ENCODE data around the gene HTR1D.
"Not testable (repeated sequence)": the region's sequence is repeated elsewhere in the genome, so short reads cannot be mapped to it uniquely, and the experiment has no call there.

HTR1D gene

DNA sequence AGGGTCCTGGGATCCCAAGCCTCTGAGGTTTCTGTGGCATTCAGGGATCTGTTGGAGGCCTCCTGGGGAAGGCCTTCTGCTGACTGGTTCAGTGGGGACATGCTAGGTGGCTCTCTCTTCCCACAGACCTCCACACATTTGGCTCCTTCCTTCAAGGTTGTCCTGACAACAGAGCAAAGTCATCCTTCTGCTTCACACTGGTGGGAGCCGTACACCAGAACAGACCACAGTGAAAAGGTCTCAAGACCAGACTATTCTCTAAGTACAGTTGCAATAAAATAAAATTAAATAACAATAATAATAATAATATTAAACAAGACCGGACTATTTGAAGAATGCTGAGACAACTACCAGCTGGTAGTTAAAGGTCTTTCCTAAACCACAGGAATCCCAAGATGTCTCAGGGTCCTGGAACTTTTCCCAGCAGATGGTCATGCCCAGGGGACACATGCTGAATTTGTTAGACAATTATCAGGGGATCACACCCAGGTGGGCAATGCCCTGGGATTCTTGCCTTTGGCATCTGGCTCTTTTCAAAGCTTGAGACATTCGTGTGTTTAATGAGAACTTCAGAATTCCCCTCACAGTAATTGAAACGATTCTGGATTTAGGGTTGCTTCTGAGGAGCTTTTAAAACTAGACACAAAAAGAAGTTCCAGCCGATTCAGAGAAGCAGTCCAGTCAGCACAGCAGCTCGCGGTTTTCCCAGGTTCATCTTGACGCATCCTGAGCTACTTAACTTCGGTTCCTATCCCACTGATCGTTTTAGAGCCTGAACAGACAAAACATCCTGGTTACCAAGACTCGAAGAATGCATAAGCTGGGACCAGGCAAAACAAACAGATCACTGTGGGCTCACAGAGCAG lies 22.9 kb downstream of the HTR1D start:
- H3K27me3 ChIP-seq (ENCODE audit: insufficient read depth, poor library complexity, severe bottlenecking): peaks cover 6% of the 10 kb centered on the region
- TF ChIP-seq, protein P1, sequence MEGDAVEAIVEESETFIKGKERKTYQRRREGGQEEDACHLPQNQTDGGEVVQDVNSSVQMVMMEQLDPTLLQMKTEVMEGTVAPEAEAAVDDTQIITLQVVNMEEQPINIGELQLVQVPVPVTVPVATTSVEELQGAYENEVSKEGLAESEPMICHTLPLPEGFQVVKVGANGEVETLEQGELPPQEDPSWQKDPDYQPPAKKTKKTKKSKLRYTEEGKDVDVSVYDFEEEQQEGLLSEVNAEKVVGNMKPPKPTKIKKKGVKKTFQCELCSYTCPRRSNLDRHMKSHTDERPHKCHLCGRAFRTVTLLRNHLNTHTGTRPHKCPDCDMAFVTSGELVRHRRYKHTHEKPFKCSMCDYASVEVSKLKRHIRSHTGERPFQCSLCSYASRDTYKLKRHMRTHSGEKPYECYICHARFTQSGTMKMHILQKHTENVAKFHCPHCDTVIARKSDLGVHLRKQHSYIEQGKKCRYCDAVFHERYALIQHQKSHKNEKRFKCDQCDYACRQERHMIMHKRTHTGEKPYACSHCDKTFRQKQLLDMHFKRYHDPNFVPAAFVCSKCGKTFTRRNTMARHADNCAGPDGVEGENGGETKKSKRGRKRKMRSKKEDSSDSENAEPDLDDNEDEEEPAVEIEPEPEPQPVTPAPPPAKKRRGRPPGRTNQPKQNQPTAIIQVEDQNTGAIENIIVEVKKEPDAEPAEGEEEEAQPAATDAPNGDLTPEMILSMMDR (IDR thresholded peaks at IDR 0.05; ENCODE audit: insufficient read depth, low read length): no peak
- TF ChIP-seq GABPA (IDR thresholded peaks at IDR 0.05; ENCODE audit: low read depth) (no peak), SPI1 (IDR thresholded peaks at IDR 0.05; ENCODE audit: borderline replicate concordance, low read depth) (no peak), POLR2AphosphoS5 (IDR thresholded peaks at IDR 0.05; ENCODE audit: low read depth) (no peak)
- TF ChIP-seq, protein P2, sequence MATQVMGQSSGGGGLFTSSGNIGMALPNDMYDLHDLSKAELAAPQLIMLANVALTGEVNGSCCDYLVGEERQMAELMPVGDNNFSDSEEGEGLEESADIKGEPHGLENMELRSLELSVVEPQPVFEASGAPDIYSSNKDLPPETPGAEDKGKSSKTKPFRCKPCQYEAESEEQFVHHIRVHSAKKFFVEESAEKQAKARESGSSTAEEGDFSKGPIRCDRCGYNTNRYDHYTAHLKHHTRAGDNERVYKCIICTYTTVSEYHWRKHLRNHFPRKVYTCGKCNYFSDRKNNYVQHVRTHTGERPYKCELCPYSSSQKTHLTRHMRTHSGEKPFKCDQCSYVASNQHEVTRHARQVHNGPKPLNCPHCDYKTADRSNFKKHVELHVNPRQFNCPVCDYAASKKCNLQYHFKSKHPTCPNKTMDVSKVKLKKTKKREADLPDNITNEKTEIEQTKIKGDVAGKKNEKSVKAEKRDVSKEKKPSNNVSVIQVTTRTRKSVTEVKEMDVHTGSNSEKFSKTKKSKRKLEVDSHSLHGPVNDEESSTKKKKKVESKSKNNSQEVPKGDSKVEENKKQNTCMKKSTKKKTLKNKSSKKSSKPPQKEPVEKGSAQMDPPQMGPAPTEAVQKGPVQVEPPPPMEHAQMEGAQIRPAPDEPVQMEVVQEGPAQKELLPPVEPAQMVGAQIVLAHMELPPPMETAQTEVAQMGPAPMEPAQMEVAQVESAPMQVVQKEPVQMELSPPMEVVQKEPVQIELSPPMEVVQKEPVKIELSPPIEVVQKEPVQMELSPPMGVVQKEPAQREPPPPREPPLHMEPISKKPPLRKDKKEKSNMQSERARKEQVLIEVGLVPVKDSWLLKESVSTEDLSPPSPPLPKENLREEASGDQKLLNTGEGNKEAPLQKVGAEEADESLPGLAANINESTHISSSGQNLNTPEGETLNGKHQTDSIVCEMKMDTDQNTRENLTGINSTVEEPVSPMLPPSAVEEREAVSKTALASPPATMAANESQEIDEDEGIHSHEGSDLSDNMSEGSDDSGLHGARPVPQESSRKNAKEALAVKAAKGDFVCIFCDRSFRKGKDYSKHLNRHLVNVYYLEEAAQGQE (IDR thresholded peaks at IDR 0.05; ENCODE audit: insufficient replicate concordance, low read depth): no peak
- no peak overlapping the region for H3K4me3 ChIP-seq (replicated peaks; ENCODE audit: insufficient read depth, low read length)
- no peak for DNase-seq (ENCODE audit: low read depth in 1 of 2, low spot score in 1 of 2)
- H3K27ac ChIP-seq (replicated peaks): no peak overlapping the region

DNA sequence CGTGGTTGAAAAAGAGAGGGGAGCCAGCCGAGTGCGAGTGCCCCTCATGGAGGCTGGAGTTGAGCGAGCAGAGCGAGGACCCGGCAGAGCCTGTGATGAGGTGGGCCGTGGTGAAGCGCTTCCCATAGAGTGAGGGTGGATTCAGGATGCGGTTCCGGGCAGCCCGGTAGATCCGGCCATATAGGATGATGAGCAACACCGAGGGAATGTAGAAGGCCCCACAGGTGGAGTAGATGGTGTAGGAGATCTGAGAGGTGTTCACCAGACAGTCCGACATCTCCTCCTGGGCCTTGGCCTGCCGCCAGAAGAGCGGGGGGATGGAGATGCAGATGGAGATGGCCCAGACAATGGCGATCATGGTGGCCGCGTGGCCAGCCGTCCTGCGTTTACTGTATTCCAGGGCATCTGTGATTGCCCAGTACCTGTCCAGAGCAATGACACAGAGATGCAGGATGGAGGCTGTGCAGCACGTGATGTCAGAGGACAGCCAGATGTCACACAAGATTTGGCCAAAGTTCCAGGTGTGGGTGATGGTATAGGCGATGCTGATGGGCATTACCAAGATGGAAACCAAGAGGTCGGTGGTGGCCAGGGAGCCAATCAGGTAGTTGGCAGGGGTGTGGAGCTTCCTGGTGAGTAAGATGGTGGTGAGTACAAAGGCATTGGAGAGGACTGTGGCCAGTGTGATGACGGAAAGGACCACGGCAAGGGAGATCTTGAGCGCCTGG lies 23.7 kb downstream of the HTR1D start:
- Histone ChIP-seq H3K27ac (replicated peaks) (no peak overlapping the region), H3K4me3 (replicated peaks; ENCODE audit: insufficient read depth, low read length) (no peak overlapping the region), H3K27me3 (ENCODE audit: insufficient read depth, poor library complexity, severe bottlenecking) (peaks cover 6% of the 10 kb centered on the region)
- TF ChIP-seq POLR2AphosphoS5 (IDR thresholded peaks at IDR 0.05; ENCODE audit: low read depth) (no peak), GABPA (IDR thresholded peaks at IDR 0.05; ENCODE audit: low read depth) (no peak), SPI1 (IDR thresholded peaks at IDR 0.05; ENCODE audit: borderline replicate concordance, low read depth) (no peak)
- TF ChIP-seq, protein P2 (IDR thresholded peaks at IDR 0.05; ENCODE audit: insufficient replicate concordance, low read depth): no peak
- TF ChIP-seq, protein P1 (IDR thresholded peaks at IDR 0.05; ENCODE audit: insufficient read depth, low read length): no peak
- no peak for DNase-seq (ENCODE audit: low read depth in 1 of 2, low spot score in 1 of 2)

DNA sequence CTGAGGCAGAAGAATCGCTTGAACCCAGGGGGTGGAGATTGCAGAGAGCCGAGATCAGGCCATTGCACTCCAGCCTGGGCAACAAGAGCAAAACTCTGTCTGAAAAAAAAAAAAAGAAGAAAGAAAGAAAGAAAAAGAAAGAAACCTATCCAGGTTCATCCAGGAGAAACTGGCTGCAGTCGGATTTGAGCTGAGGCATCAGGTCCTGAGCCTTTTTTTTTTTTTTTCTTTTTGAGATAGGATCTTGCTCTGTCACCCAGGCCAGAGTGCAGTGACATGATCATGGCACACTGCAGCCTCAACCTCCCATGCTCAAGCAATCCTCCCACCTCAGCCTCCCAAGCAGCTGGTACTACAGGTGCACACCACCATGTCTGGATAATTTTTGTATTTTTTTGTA lies 26.1 kb downstream of the HTR1D start:
- Histone ChIP-seq H3K27ac (replicated peaks) (no peak overlapping the region), H3K27me3 (ENCODE audit: insufficient read depth, poor library complexity, severe bottlenecking) (peaks cover 6% of the 10 kb centered on the region), H3K4me3 (replicated peaks; ENCODE audit: insufficient read depth, low read length) (no peak overlapping the region)
- TF ChIP-seq, protein P2 (IDR thresholded peaks at IDR 0.05; ENCODE audit: insufficient replicate concordance, low read depth): no peak
- no peak for TF ChIP-seq POLR2AphosphoS5 (IDR thresholded peaks at IDR 0.05; ENCODE audit: low read depth)
- TF ChIP-seq GABPA (IDR thresholded peaks at IDR 0.05; ENCODE audit: low read depth): no peak
- no peak for TF ChIP-seq SPI1 (IDR thresholded peaks at IDR 0.05; ENCODE audit: borderline replicate concordance, low read depth)
- TF ChIP-seq, protein P1 (IDR thresholded peaks at IDR 0.05; ENCODE audit: insufficient read depth, low read length): no peak
- no peak for DNase-seq (ENCODE audit: low read depth in 1 of 2, low spot score in 1 of 2)

DNA sequence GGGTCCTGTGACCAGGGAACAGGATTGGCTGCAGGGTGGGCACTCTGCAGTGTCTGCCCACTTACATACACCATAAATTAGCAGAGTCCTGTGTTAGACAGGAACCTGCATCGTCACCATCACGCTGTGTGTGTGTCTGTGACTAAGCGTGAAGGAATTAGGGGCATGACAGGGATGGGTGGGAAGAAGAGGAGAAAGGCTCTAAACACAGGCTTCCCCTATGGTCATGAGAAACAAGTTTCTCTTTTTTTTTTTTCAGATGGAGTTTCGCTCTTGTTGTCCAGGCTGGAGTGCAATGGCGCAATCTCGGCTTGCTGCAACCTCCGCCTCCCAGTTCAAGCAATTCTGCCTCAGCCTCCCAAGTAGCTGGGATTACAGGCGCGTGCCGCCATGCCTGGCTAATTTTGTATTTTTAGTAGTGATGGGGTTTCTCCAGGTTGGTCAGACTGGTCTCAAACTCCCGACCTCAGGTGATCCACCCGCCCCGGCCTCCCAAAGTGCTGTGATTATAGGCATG lies 28.3 kb downstream of the HTR1D start:
- DNase-seq (ENCODE audit: low read depth in 1 of 2, low spot score in 1 of 2); H3K27ac ChIP-seq (replicated peaks); H3K4me3 ChIP-seq (replicated peaks; ENCODE audit: insufficient read depth, low read length); H3K27me3 ChIP-seq (ENCODE audit: insufficient read depth, poor library complexity, severe bottlenecking): not testable (repeated sequence)
